HL-60/S4 treated with phorbol 12-myristate 13-acetate at 8.2 ng/mL for 4 days and 3 days (cell line): ENCODE results near the gene GRIK4.

Experiments used
- in situ Hi-C: fragments of 300-500 bp; cut with MboI; formaldehyde crosslinking; loops from 2 replicates; pipeline ENCODE4 v1.15.0; 2022; ENCODE audit warnings: low sequenced_read_pairs

GRIK4 gene

DNA sequence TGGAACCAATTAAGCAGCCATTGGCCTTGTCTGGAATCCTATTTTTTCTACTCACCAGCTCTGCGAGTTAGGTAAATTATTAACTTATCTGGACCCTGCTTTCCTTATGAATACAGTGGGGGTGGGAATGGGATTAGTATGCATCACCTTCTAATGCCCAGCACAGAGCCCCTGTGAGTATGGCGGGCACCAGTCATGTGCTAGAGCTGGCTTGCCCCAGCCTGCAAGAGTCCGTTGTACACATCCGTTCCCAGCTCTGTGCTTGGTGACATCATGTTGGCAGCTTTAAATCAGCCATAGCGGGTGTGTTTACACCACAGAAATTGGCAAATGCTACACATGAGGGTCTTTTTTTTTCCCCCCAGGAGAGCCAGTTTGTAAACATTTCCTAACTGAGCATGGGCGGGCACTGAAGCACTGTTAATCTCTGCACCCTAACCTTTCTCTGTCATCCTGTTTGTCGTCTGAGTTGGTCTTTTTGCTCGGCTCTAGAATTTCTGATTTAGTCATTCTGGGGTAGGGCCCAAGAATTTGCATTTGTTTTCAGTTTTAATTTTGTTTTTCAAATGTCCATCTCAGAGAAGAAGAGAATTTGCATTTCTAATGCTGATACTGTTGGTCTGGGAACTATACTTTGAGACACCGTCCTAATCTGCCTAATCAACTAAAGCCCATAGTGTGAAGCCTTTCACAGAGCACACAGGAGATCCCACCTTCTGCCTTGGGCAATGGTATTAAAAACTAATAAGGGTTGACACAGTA, 382.1 kb downstream of the GRIK4 start:
- in situ Hi-C loops = no loop called here

DNA sequence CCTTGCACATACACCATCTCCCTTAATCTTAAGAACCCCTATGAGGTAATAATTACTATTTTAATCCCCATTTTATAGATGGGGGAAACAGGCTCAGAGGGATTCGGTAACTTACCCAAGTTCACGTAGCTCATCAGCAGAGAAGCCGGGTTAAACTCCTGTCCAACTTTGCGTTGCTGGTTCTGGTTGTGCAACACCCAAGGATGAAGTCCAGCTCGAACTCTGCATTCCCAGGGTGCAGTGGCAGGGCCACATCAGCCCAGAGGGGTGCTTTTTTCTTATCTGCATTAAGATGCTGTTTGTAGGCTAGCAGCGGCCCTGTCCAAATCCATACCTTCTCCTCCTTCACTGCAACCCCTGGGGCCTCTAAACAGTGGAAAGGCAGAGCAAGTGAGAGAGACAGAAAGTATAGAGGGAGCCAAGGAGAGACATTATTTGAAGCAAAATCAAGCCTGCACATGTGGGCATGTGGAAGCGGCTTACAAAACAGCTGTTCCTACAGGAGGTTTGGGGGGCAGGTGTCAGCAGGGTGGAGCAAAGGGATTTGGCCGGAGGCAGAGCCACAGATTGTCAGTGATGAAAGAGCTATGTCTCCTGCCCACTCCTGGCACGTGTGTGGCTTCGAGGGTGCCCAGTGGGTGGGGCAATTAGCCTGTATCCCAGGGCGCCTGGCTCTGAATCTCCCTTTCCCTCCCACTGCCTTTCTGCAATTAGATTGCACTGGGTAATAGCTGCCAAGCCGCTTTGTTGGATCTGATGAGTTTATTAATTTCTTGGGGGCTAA, 382.8 kb downstream of the GRIK4 start:
- in situ Hi-C loops = no loop called here

DNA sequence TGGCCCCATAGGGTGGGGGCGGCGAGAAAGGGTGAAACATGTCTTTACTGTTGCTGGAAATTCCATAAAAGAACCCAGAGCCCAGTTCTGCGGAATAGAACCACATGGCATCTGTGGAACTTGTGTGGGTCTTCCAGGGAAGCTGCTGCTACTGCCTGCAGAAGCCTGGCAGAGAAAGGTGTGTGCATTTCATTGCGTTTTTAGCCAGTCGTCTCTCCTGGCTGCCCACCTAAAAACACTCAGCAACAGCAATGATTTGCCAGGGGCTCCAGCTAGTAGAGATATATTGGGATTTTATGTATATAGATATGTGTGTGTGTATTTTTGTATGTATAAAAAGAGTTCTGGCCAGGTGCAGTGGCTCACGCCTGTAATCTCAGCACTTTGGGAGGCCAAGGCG, 385.1 kb downstream of the GRIK4 start:
- in situ Hi-C loops = no loop called here

DNA sequence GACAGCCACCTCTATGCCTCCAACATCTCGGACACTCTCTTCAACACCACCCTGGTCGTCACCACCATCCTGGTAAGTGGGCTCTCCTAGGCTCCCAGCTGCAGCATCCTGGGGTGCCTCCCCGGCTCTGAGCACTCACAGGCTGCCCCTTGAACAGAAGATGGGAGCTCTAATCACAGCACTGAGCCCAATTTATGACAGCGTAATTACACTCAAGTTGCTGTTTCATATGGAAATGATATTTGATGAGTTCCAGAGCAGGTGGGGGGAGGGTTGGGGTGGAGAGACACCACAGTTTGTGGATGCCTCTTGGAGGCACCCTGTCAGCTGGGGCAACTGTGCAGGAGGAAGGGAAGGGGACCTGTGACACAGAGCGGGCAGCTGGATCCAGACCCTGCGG, 387.0 kb downstream of the GRIK4 start:
- in situ Hi-C loops = no loop called here

DNA sequence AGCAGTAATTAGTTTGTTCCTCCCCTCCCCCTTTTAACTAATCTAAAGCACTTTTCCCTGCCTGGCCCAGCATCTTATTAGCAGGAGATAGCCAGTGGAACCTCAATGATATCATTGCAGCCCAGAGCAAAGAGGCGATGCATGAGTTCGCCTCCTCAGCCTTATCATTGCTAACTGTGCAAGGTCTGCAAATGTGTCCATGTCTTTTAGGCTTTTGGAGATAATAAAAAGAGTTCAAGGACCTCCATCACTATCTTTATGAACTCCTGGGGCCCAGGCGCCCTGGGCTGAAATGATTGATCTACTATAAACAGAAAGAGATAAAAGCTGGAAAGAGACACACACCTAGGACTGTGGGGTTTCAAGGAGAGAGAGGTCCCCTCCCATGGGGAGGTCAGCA, 388.2 kb downstream of the GRIK4 start:
- in situ Hi-C loops = no loop called here

DNA sequence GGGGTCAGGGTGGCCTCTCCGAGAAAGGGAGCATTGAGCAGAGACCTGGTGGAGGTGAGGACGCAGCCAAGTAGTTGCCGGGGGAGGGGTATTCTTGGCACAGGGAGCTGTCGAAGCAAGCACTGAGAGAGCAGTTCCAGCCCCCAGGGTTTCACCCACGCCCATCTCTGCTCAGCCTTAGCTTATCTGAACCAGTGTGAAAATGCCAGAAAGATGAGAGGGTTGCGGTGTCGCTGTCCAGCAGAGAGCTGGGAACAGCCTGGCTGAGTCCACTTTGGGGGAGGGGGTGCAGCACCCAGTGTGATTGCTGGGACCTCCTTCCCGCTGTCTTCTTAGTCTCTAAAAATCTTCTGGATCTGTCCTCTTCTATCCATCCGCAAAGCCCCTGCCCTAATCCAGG, 389.1 kb downstream of the GRIK4 start:
- in situ Hi-C loops = no loop called here

DNA sequence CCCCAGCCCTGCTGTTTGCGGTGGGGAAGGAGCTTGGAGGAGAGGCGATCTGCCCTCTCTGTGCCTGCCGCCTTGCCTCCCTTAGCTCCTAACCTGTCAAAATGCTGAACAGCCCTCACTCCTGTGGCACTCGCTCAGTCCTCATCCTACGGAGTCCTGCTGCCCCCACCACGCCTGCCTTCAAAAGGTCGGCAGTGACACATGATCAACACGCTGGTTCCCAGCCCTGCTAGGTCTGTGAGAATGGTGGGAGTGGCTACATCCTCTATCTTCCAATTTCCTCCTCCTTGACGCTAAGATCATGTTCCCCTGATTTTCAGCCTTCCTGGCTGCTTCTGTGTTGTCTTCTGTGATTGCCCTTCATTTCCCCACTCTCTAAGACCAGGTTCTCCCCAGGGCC, 392.1 kb downstream of the GRIK4 start:
- in situ Hi-C loops = no loop called here

DNA sequence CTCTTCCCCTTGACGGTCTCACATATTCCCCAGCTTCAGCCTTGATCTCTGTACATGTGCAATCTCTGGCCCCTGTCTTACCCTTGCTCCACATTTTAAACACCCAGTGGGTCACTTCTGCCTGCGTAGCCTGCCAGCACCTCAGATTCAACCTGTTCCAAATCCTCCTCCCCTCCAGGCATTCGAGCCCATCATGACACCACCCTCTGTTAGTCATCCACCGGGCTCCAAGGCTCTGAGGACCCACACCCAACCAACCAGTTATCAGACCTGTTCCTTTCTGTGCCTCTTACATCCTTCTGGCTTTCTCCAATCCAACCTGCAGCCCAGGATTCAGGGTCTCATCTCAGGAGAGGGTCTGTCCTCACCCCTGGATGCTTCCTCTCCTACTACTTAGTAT, 392.6 kb downstream of the GRIK4 start:
- in situ Hi-C loops = no loop called here

DNA sequence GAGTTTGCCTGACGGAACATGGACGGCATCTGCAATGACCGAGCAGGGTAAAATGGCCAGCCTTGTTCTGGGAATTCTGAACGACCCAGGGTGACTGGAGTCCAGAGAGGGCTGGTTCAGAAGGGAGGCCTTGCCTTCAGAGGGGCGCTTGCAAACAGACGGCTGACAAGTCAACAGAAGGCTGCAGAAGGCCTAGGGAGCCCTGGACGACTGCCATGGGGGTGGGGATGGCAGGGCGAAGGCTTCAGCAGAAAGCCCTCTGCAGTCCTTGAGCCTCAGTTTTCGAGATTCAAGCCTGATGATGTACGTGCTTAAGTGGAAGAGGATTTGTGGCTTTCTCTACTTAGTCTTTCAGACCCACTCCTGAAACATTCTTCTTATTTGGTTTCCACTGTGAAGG, 395.2 kb downstream of the GRIK4 start:
- in situ Hi-C loops = no loop called here

DNA sequence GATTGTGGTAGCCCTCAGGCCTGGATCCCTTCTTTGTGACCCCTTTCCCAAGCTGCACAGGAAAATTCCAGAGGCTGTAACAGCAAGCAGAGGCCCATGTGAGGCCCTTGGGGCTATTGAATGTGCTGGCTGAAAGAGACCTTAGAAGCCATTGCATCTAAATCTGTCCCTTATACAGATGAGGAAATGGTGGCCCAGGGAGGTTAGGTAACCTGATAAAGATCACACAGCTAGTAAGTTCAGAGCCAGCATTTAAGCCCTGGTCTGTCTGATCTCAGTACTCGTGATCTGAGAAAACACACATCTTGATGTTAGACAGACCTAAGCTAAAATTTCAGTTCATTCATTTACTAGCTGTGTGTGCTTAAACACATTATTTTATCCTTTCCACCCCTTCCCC, 396.4 kb downstream of the GRIK4 start:
- in situ Hi-C loops = no loop called here

DNA sequence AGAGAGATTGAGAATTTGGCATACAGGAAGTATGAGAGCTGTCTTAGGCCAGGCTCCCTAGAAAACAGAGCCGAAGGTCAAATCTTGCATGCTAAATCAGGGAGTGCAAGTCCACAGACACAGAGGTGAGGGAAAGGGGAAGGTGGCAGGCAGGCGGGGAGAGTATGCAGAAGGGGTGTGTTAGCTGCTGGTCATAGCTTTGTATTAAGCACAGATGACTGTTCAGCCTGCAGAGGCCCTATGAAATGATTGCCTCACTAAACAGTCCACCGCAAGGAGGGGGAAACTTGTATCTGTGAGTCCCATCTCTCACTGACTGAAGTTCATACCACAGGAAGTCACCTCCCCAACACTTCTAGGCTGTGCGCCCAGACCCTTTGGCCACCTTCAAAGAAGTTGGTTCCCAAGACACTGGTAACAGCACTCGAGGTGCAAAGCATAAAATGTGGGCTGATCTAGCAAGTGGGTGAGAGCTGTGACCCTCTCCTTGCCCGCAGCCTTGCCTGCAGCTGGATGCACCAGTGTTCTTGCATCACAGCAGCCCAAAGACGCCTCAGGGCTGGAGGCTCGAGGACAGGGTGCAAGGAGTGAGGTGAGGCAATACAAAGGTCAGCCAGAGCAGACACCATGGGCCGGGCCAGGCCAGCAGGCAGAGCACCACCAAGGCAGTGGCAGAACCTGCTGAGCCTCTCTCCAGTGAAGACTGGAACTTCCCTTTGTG, 397.1 kb downstream of the GRIK4 start:
- in situ Hi-C loops = no loop called here

DNA sequence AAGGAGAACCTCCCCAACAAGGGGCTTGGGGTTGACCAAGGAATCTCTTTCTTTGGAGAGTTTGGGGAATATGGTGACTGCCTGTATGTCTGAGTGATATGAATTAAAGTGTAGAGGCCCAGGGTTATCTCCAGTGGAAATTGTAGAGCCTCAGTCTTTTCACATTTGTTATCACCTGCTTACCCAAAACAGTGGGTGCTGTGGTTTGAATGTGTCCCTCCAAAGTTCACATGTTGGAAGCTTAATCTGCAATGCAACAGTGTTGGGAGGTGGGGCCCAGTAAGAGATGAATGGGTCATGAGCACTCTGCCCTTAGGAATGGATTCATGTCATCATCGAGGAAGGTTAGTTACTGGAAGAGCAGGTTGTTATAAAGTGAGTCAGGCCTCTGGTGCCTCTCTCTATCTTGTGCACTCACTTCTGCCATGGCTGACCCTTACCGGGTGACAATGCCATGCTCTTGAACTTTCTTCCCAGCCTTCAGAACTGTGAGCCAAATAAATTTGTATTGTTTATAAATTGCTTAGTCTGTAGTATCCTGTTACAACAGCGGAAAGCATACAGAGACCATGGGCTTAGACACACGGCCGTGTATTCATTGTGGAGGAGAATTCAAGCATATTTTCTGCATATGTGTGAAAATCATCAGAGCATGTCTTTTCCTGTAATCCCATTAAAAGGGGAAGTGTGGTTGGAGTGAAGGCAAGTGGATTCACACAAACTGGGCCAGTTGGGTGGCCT, 398.3 kb downstream of the GRIK4 start:
- in situ Hi-C loops = no loop called here

DNA sequence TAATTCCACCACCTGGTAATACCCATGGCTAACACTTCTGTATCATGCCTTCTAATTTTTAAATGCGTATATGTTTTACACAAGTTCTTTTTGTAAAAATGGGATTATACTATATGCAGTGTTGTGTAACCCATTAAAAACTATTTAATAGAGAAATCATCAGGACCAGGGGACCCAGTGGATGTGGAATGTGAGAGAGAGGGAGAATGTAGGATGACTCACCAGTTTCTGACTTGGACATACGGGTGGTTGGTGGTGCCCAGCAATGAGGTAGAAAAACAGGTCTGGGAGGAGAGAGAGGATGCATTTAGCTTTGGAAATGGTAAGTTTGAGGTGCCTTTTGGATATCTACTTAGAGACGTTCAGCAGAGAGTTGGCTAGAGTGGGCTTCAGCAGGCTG, 400.4 kb downstream of the GRIK4 start:
- in situ Hi-C loops = no loop called here

DNA sequence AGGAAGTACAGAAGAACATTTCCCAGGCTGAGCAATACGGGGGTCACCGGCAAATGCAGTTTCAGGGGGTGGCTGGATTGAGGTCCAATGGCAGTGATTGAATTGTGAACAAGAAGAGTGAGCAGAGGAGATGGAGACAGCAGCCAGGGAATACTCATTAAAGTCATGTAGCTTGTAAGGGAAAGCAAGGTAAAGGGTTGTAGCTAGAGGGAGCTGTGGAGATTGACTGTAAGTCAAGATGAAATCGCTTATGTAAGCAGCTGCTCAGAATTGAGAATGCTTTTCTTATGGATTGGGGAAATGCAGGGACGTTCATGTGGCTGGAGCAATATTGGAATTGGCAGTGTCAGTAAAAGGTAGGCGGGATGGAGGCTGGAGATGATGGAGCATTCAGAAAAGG, 401.0 kb downstream of the GRIK4 start:
- in situ Hi-C loops = no loop called here

DNA sequence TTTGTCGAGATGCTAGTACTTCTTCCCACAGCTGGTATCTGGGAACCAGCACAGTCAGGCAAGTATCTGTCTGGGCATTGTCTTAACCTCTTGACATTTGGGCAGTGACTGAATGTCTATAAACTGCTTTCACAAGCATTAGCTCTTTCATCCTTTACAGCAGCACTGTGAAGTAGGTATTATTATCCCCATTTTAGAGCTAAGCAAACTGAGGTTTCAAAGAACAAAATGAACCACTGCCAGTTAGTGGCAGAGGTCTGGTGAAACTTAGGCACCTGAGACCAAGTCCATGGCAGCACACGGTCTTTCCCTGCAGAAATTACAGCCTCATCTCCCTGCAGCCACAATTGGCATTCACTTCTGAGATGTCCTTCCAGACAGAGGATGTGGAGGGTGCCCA, 401.4 kb downstream of the GRIK4 start:
- in situ Hi-C loops = no loop called here

DNA sequence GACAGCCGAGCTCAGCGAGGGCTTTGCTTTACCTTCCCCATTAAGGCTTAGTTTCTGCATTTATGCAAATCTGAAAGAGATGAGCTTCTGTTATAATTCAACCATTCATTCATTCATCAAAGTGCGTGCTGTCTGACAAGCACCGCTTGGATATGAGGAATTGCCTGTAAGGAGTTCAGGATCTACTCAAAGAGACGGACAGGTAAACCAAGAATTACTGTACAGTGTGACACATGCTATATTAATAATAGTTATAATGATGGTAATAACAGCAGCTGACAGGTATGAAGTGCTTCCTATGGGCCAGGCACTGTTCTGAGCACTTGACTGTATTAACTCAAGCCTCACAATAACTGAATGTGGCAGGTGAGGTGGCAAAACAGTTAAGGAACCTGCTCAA, 402.5 kb downstream of the GRIK4 start:
- in situ Hi-C loops = no loop called here

DNA sequence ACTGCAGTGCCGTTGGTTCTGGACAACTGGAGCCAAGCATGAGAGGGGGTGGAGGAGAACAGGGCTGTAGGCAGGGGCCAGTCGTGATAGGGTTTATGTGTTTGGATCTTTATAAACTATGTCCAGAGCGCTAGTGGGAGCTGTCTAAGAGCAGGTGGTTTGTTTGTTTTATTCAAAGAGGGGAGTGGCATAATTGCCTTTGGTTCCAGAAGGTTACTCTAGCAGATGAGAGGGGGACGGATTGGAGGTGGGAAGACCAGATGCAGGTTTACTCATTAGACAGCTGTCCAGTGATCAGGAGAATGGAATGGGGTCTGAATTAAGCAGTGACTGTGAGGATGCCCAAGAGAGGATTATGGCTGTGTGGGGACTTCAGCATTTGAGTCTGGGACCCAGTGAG, 403.1 kb downstream of the GRIK4 start:
- in situ Hi-C loops = no loop called here

DNA sequence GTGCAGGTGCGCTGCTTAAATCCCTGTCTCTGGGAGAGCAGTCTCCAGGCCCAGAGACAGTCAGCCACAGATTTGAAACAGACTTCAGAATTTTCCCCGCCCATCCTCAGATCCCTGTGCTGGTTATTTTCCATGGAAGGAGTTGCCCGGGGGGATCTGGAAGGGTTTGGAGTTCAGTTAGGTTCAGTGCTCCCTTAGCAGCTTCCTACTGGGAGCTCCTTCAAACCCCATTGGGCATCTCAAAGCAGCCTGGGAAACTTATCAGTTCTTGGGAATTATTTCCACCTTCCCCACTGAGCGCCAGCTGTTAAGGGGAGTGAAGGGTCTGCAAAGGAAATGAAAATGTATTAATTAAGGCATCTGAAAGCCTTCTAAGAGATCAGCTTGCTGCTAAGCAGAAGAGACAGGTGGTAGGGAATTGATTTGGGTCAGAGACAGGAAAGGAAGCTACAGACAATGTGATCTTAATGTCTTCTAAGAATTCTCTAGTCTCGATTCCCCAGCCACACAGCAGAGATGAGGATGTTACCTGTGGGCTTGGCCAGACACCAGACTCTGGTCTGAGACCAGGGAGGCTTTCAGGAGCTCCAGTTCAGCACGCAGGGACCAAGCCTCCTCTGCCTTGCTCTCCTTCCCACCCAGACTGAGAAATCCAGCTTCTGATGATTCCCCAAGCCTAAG, 406.2 kb downstream of the GRIK4 start:
- in situ Hi-C loops = no loop called here

DNA sequence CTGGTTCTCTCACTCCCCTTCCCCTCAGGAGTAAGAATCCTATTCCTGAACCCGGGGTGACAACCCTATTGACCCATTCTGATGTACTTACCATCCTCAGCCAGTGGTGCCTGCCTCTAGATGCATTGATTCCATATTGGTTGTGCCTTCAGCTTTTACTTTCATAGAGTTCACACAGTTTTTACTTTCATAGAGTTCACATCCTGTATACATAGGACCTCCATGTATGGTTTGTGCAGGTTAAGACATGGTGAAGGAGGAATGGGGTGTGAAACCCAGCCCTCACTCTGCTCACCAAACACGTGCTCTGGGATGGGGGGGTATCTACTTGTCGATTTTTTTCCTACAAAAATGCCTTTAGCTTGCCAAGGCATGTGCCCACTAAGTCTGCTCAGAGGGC, 406.7 kb downstream of the GRIK4 start:
- in situ Hi-C loops = no loop called here

DNA sequence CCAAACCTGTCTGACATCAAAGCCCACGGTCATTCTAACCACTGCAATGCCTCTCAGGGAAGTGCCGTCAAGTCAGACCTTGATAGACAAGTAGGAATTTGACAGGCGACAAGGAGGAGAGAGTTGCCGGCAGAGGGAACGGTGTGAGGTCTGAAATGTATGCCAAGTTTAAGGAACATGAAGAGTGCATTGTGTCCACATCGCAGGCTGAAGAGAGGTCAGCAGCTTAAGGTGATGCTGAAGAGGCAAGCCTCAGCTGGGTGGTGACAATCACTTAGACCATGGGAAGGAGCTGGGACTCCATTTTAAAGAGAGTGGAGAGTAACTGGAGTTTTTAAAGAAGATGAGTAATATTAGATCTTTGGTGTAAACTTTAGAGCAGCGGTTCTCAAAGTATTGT, 407.5 kb downstream of the GRIK4 start:
- in situ Hi-C loops = no loop called here

DNA sequence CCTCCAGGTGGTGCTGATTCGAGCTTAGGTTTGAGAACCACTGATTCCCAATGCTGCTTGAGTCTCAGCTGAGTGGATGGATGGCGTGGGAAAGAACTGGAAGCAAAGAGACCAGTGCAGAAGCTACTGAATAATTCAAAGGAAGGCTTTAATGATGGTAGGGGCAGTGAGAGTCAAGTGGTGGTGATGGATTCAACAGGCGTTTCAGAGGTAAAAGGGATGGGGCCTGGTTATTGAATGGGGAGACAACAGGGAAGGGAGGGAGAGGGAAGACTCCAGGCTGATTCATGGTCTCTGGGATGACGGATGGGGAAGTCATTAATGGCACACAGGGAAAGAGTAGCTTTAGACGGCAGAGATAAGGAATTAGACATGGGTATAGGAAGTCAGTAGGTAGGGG, 408.0 kb downstream of the GRIK4 start:
- in situ Hi-C loops = no loop called here
